ENCODE measurements around the gene SORL1. TPM values are rescaled to one million over a fixed set of nuclear protein-coding genes. Genes with fewer than 3 reads are reported as not detected.

The SORL1 gene
- total RNA-seq, 1 donor from 2014 or later: 11.3 TPM

- H3K36me3 ChIP-seq (ENCODE audit: control insufficient read depth, insufficient read depth, low read length): no peaks in the 10 kb centered on the region
- TF ChIP-seq CTCF (IDR thresholded peaks at IDR 0.05; ENCODE audit: insufficient read depth, low read length, severe bottlenecking): no peak
- no peak for DNase-seq (ENCODE audit: low read depth)
- no peak for FAIRE-seq
- H3K4me3 ChIP-seq (ENCODE audit: low read depth, low read length): no peak overlapping the region
- peaks cover 2% of the 10 kb centered on the region for H3K27me3 ChIP-seq (ENCODE audit: control insufficient read depth, insufficient read depth, low read length)
Measured at GRCh38 chr11:121645001-121645400, 192.9 kb downstream of the SORL1 start.

- H3K27me3 ChIP-seq (ENCODE audit: control insufficient read depth, insufficient read depth, low read length): peaks cover 4% of the 10 kb centered on the region
- H3K36me3 ChIP-seq (ENCODE audit: control insufficient read depth, insufficient read depth, low read length): no peaks in the 10 kb centered on the region
- DNase-seq (ENCODE audit: low read depth) (no peak), FAIRE-seq (no peak)
- no peak overlapping the region for H3K4me3 ChIP-seq (ENCODE audit: low read depth, low read length)
- no peak for TF ChIP-seq CTCF (IDR thresholded peaks at IDR 0.05; ENCODE audit: insufficient read depth, low read length, severe bottlenecking)
Measured at GRCh38 chr11:121645596-121645995, 193.5 kb downstream of the SORL1 start.

- Histone ChIP-seq H3K27me3 (ENCODE audit: control insufficient read depth, insufficient read depth, low read length) (peaks cover 4% of the 10 kb centered on the region), H3K36me3 (ENCODE audit: control insufficient read depth, insufficient read depth, low read length) (no peaks in the 10 kb centered on the region), H3K4me3 (ENCODE audit: low read depth, low read length) (no peak overlapping the region)
- no peak for FAIRE-seq
- TF ChIP-seq CTCF (IDR thresholded peaks at IDR 0.05; ENCODE audit: insufficient read depth, low read length, severe bottlenecking): no peak
- no peak for DNase-seq (ENCODE audit: low read depth)
Measured at GRCh38 chr11:121648306-121648705, 196.2 kb downstream of the SORL1 start.

- H3K27me3 ChIP-seq (ENCODE audit: control insufficient read depth, insufficient read depth, low read length): peaks cover 4% of the 10 kb centered on the region
- FAIRE-seq (no peak), DNase-seq (ENCODE audit: low read depth) (no peak)
- no peaks in the 10 kb centered on the region for H3K36me3 ChIP-seq (ENCODE audit: control insufficient read depth, insufficient read depth, low read length)
- TF ChIP-seq CTCF (IDR thresholded peaks at IDR 0.05; ENCODE audit: insufficient read depth, low read length, severe bottlenecking): no peak
- H3K4me3 ChIP-seq (ENCODE audit: low read depth, low read length): no peak overlapping the region
Measured at GRCh38 chr11:121649798-121650197, 197.7 kb downstream of the SORL1 start.

DNA sequence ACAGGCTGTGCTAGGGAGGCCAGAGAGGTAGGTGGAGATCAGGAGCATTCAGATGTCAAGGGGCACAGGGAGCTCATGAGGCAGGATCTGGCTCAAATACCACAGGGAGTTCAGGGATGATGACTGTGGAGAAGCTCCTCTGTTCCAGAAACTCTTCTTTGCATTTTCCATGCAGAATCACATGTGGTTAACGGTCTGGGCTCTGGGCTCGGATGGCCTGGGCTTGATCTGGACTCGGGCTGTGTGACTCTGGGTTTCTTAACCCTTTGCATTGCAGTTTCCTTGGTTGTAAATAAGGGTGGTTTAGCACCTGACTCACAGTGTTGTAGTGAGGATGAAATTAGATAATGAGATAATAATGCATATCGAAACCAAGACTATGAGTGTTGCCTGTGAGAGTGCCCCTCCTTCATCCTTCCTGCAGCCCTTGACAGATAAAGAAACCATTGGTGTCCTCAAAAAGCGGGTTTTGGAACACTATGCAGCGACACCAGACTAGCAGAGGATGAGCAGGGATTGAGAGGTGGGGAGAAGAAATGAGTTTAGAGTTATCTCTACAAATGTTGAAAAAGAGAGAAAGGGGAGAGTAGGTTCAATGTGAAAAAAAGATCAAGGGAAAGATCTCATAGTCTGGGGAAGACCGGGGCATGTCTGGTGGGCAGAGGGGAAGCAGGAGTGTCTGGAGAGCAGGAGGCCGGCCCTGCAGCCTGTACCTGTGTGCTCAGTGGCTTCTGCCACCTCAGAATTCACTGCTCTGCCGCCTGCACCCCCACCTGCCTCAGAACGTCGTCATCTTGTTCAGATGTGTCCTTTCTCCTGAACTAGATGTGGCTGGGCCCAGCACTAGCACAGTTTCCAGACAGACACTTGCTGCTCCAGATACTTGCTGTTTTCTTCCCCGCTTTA is 198.5 kb downstream of the SORL1 start:
- DNase-seq (ENCODE audit: low read depth) (no peak), FAIRE-seq (no peak)
- Histone ChIP-seq H3K27me3 (ENCODE audit: control insufficient read depth, insufficient read depth, low read length) (peaks cover 4% of the 10 kb centered on the region), H3K36me3 (ENCODE audit: control insufficient read depth, insufficient read depth, low read length) (no peaks in the 10 kb centered on the region), H3K4me3 (ENCODE audit: low read depth, low read length) (no peak overlapping the region)
- no peak for TF ChIP-seq CTCF (IDR thresholded peaks at IDR 0.05; ENCODE audit: insufficient read depth, low read length, severe bottlenecking)

DNA sequence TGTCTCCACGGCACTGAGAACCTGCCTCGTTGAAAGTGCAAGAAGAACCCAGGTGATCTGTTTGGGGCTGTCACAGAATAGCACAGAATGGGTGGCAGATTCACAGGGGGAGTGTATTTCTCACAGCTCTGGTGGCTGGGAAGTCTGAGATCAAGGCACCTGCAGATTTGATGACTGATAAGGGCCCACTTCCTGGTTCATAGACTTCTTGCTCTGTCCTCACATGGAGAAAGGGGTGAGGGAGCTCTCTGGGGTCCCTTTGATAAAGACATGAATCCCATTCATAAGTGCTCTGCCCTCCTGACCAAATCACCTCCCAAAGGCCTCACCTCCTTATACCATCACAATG is 199.1 kb downstream of the SORL1 start:
- DNase-seq (ENCODE audit: low read depth) (no peak), FAIRE-seq (peak; percentile 40)
- no peak for TF ChIP-seq CTCF (IDR thresholded peaks at IDR 0.05; ENCODE audit: insufficient read depth, low read length, severe bottlenecking)
- H3K36me3 ChIP-seq (ENCODE audit: control insufficient read depth, insufficient read depth, low read length): no peaks in the 10 kb centered on the region
- no peak overlapping the region for H3K4me3 ChIP-seq (ENCODE audit: low read depth, low read length)
- peaks cover 4% of the 10 kb centered on the region for H3K27me3 ChIP-seq (ENCODE audit: control insufficient read depth, insufficient read depth, low read length)
